HFFc6 (cell line): Measurements from ENCODE around the gene PTPRM. TPM values are rescaled to one million over a fixed set of nuclear protein-coding genes. Genes with fewer than 3 reads are reported as not detected.
A peak's percentile ranks its signal among the peaks of the same experiment; 100 is the strongest.

Experiments used
- DNase-seq: peaks from one replicate; pipeline ENCODE4 v3.0.0-alpha.2; 2018
- H3K27ac Mint-ChIP-seq: 2 replicates; pipeline ENCODE4 v1.8.0; 2020; ENCODE audit warnings: mild to moderate bottlenecking, mixed read lengths
- H3K27me3 Mint-ChIP-seq: 2 replicates; pipeline ENCODE4 v1.8.0; 2021; ENCODE audit warnings: mild to moderate bottlenecking, moderate library complexity, mixed read lengths; ENCODE audit not compliant: insufficient read depth
- H3K36me3 Mint-ChIP-seq: 2 replicates; pipeline ENCODE4 v1.8.0; 2021; ENCODE audit warnings: low read depth, mixed read lengths
- H3K4me1 Mint-ChIP-seq: 2 replicates; pipeline ENCODE4 v1.8.0; 2020; ENCODE audit warnings: low read depth, mixed read lengths
- H3K4me3 Mint-ChIP-seq: 2 replicates; pipeline ENCODE4 v1.8.0; 2020; ENCODE audit warnings: mild to moderate bottlenecking, moderate library complexity, mixed read lengths
- H3K9me3 Mint-ChIP-seq: 2 replicates; pipeline ENCODE4 v1.8.0; 2020; ENCODE audit warnings: mild to moderate bottlenecking, mixed read lengths
- total RNA-seq, 6 experiments: library from RNA; stranded (reverse); fragmentation: NEBNext Ultra II Directional; extraction: Animal tissue kit (Norgen Biotek cat#: 25700); gene quantifications; 2 replicates in 1 of 6; 3 replicates in 5 of 6; pipeline ENCODE4 v1.2.3, GENCODE V29; 2021
- TF ChIP-seq, protein P1 (sequence below): fragments of 200-600 bp; sonication (generic); IDR thresholded peaks from 2 replicates; pipeline ENCODE4 v1.5.0; 2021; ENCODE audit warnings: antibody characterized with exemption, mild to moderate bottlenecking

The PTPRM gene
- total RNA-seq, 6 experiments from 2014 or later, result 39.4 to 49.8 (median 43.8) TPM

DNA sequence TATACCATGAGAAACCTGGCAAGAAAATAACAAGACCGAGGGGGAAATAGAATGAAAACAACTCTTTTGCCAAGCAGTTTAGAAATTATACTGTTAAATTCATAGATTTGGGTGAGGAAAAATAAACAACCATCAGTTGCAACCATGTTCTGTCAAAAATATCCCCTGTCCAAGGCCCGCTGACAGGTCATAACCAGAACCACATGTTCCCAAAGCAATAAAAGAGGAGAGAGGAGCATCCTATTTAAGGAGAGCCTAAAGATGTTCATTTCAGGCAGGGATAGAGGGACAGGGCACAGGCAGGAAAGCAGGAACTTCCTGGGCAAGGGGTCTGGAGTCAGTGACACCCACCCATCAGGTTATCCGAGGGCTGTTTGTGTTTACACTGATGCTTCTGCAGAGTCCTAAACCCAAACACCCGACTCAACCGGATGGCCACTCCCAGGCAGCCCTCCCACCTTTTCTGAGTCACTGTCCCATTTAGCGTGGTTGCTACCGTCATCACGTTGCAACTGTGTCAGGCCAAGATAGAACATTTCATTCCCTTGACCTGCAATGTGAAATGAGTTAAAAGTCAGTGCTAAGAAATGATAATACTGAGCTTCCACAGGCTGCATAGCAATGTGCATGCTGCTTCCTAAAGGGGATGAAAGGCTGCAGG is 573.9 kb downstream of the PTPRM start:
- Mint-ChIP-seq H3K36me3 (peaks cover 31% of the 10 kb centered on the region), H3K4me3 (peak overlapping the region; percentile 78), H3K4me1 (peaks cover 52% of the 10 kb centered on the region), H3K27ac (peak overlapping the region; percentile 94), H3K9me3 (no peaks in the 10 kb centered on the region; the same call in 1 of the 2 replicates), H3K27me3 (peaks cover 2% of the 10 kb centered on the region; the same call in 1 of the 2 replicates)
- TF ChIP-seq, protein P1, sequence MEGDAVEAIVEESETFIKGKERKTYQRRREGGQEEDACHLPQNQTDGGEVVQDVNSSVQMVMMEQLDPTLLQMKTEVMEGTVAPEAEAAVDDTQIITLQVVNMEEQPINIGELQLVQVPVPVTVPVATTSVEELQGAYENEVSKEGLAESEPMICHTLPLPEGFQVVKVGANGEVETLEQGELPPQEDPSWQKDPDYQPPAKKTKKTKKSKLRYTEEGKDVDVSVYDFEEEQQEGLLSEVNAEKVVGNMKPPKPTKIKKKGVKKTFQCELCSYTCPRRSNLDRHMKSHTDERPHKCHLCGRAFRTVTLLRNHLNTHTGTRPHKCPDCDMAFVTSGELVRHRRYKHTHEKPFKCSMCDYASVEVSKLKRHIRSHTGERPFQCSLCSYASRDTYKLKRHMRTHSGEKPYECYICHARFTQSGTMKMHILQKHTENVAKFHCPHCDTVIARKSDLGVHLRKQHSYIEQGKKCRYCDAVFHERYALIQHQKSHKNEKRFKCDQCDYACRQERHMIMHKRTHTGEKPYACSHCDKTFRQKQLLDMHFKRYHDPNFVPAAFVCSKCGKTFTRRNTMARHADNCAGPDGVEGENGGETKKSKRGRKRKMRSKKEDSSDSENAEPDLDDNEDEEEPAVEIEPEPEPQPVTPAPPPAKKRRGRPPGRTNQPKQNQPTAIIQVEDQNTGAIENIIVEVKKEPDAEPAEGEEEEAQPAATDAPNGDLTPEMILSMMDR, result no peak
- peak; percentile 75 for DNase-seq

DNA sequence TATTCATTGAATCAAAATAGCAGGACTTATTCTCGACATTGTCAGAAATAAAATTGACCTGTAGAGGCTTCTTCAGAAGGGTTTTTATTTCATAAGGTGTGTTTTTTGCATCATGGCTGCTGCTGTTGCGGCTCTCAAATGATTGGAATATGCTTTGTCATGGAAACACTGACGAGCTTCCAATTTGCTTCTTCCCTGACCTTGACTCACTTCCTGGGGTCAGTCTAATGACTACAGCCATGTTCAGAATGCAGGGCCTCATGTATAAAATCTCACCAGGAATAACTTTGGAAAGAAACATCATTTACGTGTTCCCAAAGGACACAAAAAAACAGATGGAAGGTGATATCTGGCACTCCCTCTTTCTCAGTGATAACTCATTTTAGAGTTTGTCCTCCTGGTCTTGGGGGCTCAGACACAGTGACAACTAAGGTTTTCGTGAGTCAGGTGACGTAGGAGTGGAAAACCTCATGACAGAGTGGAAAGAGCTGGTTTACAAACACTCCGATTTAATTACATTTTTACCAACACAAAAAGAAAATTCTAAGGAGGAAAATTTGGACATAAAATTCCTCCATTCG is 575.1 kb downstream of the PTPRM start:
- H3K36me3 Mint-ChIP-seq, result peaks cover 39% of the 10 kb centered on the region
- TF ChIP-seq, protein P1, result no peak
- H3K27me3 Mint-ChIP-seq, result peaks cover 2% of the 10 kb centered on the region; the same call in 1 of the 2 replicates
- peak; percentile 56 for DNase-seq
- H3K4me1 Mint-ChIP-seq, result peaks cover 52% of the 10 kb centered on the region
- H3K4me3 Mint-ChIP-seq, result peak overlapping the region; percentile 42
- peak overlapping the region; percentile 96 for H3K27ac Mint-ChIP-seq
- H3K9me3 Mint-ChIP-seq, result peaks cover 7% of the 10 kb centered on the region

DNA sequence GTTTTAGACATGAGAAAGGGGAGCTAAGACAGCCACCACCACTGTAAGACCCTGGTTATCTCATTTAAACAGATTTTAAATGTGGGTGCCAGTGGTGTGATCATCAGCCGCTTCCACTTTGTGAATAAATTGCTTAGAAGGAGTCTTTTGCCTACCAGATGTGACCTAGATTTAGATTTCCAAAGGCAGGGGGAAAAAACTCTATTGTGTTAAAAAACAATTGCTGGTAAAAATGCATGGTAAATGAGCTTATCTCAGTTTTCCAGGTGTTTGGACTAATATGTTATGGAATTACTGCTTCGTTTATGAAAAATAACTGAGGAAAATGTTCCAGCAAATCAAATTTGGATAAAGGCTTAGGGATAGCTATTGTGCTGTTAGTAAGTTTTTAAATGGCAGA is 575.8 kb downstream of the PTPRM start:
- Mint-ChIP-seq H3K9me3 (peaks cover 8% of the 10 kb centered on the region), H3K4me3 (no peak overlapping the region), H3K36me3 (peaks cover 46% of the 10 kb centered on the region), H3K27ac (peak overlapping the region; percentile 96; the same call in 1 of the 2 replicates), H3K4me1 (peaks cover 52% of the 10 kb centered on the region), H3K27me3 (peaks cover 2% of the 10 kb centered on the region; the same call in 1 of the 2 replicates)
- DNase-seq, result no peak
- TF ChIP-seq, protein P1, result no peak

DNA sequence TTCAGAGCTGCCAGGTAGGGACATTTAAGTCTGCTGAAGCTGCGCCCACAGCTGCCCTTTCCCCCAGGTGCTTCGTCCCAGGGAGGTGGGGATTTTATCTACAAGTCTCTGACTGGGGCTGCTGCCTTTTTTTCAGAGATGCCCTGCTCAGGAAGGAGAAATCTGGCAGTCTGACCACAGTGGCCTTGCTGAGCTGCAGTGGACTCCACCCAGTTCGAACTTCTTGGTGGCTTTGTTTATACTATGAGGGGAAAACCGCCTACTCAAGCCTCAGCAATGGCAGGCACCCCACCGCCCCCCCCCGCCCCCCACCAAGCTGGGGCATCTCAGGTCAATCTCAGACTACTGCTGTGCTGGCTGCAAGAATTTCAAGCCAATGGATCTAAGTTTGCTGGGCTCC is 584.1 kb downstream of the PTPRM start:
- TF ChIP-seq, protein P1, result no peak
- Mint-ChIP-seq H3K4me3 (no peak overlapping the region), H3K27ac (no peak overlapping the region), H3K4me1 (peaks cover 10% of the 10 kb centered on the region), H3K27me3 (no peaks in the 10 kb centered on the region), H3K36me3 (peaks cover 21% of the 10 kb centered on the region; the same call in 1 of the 2 replicates), H3K9me3 (peaks cover 8% of the 10 kb centered on the region)
- no peak for DNase-seq

- TF ChIP-seq, protein P1, result no peak
- Mint-ChIP-seq H3K27ac (peak overlapping the region; percentile 59), H3K4me1 (peaks cover 10% of the 10 kb centered on the region), H3K27me3 (no peaks in the 10 kb centered on the region), H3K4me3 (no peak overlapping the region), H3K36me3 (peaks cover 5% of the 10 kb centered on the region; the same call in 1 of the 2 replicates), H3K9me3 (no peaks in the 10 kb centered on the region)
- peak; percentile 65 for DNase-seq
Measured at GRCh38 chr18:8153887-8154583, 586.9 kb downstream of the PTPRM start.
